GM19238 (cell line): ENCODE data around the gene STAC3.

Experiments used
- DNase-seq: peaks from one replicate; pipeline ENCODE4 v3.0.0; 2011; ENCODE audit warnings: low spot score; ENCODE audit not compliant: insufficient read length

STAC3 gene

DNA sequence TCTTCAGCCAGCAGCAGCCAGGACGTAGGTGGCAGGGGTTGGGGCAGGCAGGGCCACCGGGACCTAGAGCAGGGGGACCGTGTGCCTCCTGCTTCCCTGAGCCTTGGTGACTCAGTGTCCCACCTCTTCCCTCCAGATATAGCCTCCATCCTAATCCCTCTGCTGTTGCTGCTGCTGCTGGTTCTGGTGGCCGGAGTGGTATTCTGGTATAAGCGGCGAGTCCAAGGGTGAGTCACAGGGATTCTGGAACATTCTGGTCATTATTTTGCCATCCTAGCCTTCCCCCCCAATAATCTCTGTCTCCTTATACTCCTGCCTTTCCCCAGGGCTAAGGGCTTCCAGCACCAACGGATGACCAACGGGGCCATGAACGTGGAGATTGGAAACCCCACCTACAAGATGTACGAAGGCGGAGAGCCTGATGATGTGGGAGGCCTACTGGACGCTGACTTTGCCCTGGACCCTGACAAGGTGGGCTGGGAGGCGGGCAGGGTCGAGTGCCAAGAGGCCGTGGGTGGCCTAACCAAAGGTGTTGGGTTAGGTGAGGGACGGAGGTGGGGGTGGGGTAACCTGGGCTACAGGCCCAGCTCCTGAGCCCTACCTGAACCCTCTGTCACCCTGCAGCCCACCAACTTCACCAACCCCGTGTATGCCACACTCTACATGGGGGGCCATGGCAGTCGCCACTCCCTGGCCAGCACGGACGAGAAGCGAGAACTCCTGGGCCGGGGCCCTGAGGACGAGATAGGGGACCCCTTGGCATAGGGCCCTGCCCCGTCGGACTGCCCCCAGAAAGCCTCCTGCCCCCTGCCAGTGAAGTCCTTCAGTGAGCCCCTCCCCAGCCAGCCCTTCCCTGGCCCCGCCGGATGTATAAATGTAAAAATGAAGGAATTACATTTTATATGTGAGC is 38.9 kb downstream of the STAC3 start:
- no peak for DNase-seq

DNA sequence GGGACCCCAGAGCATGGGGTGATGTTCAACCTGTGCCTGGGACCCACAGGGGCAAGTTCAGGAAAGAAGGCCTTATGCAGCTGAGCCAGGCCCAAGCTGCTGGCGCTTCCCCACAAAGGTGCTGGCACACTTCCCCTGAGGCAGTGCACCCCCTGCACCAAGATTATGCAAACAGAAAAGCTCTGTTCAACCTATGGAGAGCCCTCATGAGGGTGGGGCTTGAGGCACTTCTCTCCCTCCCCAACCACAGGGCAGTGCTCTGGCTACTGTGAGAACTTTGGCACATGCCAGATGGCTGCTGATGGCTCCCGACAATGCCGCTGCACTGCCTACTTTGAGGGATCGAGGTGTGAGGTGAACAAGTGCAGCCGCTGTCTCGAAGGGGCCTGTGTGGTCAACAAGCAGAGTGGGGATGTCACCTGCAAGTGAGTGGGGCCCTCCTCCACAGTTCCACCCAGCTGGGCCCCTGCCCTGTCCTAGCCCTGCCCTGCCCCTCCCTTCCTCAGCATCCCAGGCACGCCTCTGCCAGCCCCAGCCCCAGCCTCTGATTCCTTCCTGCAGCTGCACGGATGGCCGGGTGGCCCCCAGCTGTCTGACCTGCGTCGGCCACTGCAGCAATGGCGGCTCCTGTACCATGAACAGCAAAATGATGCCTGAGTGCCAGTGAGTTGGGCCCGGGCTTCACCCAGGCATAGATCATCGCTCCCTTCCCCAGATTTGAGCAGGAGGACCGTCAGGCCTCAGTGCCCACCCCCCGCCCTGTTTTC is 39.9 kb downstream of the STAC3 start:
- DNase-seq, result no peak

DNA sequence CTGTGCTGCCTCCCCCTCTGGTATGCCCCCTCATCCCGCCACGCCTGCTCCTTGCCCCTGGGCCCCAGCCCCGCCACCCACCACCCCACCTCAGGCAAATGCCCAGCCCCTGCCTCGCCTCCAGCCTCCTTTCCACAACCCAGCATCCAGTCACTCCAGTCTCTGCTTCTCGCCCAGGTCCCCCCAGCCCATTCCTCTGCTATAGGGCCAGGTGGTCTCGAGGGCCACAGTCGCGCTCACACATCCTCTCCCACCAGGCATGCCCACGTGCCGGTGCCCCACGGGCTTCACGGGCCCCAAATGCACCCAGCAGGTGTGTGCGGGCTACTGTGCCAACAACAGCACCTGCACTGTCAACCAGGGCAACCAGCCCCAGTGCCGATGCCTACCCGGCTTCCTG is 40.5 kb downstream of the STAC3 start:
- no peak for DNase-seq

DNA sequence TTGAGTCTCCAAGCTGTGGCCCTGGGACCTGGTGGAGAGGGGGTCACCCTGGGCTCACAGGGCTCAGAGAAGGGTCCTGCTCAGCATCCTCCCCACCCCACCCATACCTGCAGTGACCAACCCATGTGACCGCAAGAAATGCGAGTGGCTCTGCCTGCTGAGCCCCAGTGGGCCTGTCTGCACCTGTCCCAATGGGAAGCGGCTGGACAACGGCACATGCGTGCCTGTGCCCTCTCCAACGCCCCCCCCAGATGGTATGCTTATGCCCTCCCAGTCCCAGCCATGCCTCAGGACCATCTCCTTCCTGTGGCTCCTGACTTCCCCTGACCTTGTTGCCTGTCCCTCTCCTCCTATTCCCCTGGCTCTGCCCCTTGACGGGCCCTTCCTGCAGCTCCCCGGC is 41.1 kb downstream of the STAC3 start:
- DNase-seq, result no peak

DNA sequence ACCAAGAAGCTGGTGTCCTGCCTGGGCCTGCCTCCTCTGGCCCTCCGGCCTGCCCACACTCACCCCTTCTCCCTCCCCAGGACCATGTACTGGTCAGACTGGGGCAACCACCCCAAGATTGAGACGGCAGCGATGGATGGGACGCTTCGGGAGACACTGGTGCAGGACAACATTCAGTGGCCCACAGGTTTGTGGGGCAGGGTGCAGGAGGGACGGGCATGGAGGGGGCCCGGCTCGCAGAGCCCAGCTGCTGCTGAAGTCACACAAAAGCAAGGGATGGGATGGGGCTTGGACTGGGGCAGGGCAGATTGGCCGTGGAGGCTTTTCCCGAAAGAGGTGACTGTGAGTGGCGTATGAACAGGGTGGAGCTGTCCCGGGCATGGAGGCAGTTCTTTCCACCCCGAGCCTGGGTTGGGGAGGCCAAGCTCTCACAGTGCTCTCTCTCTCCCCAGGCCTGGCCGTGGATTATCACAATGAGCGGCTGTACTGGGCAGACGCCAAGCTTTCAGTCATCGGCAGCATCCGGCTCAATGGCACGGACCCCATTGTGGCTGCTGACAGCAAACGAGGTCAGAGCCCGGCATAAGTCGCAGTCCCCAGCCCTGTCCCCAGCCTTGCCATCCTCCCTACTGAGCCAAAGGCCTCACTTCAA is 42.2 kb downstream of the STAC3 start:
- DNase-seq, result no peak

DNA sequence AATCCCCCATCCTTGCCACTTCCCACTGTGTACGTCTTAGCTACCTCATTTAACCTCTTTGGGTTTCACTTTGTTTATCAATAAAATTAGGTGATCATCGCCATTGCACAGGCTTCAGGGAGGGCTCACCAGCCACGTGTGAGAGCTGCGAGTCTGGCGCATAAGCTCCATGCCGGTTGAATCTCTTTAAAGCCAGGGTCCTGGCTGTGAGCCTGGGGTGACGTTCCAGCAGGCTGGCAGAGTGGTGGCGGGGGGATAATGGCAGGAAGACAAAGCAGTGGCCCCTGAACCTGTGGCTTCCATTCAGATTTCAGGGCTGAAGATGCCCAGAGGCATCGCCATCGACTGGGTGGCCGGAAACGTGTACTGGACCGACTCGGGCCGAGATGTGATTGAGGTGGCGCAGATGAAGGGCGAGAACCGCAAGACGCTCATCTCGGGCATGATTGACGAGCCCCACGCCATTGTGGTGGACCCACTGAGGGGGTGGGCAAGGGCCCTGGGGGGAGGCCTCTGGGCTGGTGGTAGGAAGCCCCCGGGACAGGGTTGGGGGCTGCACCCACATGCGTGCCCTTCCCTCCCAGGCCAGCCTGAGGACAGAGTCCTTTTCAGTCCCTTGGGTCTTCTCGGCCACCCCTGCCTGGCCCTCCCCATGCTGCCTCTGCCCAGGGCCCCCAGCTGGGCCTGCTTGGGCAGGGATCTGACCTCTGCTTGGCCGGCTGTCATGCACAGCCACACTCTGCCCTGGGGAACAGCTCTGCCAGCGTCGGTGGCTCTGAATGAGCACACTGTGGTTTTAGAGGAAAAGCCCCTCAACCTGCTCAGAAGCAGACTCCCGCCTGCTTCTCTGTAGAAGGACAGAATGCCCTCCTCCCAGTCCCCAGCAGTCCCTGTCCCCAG is 43.0 kb downstream of the STAC3 start:
- no peak for DNase-seq

DNA sequence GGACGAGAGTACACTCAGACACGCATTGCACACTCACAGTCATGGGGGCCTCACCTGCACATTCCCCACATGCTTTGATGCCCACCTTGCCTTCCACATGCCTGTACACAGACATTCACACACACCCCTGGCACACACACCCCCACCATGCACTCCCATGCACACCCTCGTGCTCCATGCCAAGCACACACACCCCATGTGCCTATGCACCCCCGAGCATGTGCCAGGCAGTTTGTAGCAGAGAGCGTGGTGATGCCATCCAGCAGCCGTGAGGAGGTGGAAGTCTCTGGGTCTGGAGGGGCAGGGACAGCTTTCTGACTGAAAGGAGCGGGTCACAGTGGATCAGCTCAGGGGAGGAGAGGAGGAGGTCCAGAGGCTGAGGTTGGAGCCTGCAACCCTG is 45.1 kb downstream of the STAC3 start:
- DNase-seq, result no peak

DNA sequence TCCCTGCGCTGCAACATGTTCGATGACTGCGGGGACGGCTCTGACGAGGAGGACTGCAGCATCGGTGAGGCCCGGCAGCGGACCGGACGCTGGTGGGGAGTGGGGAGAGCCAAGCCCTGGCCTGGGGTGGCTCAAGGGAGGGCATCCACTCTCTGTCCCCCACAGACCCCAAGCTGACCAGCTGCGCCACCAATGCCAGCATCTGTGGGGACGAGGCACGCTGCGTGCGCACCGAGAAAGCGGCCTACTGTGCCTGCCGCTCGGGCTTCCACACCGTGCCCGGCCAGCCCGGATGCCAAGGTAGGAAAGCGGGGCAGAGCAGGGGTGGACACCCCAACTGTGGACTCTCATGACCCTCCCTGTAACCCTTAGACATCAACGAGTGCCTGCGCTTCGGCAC is 45.8 kb downstream of the STAC3 start:
- DNase-seq, result no peak

DNA sequence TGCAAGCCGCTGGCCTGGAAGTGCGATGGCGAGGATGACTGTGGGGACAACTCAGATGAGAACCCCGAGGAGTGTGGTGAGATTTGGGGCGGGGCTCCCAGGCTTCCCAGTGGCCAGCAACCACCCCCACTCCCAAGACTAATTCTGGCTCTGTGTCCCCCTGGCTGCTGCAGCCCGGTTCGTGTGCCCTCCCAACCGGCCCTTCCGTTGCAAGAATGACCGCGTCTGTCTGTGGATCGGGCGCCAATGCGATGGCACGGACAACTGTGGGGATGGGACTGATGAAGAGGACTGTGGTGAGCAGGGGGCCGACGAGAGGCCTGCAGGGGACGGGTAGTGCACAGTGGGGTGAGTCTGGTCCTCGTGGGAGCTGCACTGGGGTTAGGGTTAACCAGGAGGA is 46.5 kb downstream of the STAC3 start:
- no peak for DNase-seq

DNA sequence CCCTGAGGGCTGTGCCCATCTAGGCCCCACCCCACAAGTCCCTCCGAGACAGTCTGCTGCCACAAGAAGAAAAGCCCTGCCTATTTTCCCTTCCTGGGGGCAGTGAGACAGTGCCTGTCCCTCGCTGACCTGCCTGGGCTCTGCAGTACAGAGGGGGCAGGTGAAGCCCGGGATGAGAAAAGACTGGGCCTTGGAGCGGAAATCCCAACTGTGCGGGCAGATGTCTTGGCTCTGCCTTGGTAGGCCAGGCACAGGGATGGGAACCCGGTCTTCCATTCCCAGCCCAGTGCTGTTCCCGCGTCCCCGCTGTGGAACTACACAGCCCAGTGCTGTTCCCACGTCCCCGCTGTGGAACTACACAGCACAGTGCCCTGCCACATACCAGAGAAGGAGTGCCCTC is 47.2 kb downstream of the STAC3 start:
- no peak for DNase-seq

DNA sequence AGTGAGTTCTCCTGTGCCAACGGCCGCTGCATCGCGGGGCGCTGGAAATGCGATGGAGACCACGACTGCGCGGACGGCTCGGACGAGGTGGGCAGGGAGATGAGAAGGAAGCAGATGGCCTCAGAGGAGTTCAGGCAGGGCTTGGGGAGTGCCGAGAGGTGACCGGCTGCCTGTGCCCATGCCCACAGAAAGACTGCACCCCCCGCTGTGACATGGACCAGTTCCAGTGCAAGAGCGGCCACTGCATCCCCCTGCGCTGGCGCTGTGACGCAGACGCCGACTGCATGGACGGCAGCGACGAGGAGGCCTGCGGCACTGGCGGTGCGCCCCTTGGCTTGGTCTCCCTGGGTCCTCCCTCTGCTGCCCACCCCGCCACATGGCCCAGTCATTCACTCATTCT is 47.8 kb downstream of the STAC3 start:
- DNase-seq, result no peak

DNA sequence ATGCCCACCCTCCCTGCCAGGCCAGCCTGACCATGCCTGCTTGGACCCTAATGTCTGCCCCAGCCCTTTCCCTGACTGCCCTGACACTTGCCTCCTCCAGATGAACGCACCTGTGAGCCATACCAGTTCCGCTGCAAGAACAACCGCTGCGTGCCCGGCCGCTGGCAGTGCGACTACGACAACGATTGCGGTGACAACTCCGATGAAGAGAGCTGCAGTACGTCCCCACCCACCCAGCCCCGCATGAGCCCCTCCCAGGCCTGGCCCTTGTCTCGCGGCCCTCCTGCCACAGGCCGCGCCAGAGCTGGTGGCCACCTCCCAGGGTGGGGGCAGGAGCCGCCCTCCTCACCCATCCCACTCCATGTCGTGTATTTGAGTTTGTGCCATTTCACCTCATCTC is 48.7 kb downstream of the STAC3 start:
- DNase-seq, result no peak

DNA sequence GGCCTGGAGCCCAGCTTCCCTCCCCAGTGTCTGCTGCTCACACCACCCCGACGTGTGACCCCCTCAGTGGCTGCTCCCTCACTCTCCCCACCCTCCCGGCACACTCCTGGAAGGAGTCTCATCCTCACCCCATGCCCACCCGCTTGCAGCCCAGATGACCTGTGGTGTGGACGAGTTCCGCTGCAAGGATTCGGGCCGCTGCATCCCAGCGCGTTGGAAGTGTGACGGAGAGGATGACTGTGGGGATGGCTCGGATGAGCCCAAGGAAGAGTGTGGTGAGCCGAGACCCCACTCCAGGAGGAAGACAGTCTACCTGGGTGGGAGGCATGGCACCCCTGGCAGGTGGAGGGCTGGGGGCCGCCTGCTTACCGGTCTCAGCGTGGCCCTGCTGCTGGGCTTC is 49.4 kb downstream of the STAC3 start:
- no peak for DNase-seq

DNA sequence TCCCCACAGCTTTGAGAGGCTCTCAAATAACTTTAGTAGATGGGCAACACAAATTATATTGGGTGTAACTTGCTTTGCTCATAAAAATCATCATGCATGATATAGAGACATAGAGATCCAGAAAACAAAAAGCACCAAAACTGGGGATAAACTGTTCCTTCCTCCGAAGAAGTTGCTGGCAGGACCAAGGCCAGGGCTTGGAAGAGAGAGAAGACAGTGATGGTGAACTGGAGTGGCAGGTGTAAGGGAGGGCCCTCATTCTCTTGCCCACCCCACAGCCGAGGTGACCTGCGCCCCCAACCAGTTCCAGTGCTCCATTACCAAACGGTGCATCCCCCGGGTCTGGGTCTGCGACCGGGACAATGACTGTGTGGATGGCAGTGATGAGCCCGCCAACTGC is 49.8 kb downstream of the STAC3 start:
- no peak for DNase-seq

DNA sequence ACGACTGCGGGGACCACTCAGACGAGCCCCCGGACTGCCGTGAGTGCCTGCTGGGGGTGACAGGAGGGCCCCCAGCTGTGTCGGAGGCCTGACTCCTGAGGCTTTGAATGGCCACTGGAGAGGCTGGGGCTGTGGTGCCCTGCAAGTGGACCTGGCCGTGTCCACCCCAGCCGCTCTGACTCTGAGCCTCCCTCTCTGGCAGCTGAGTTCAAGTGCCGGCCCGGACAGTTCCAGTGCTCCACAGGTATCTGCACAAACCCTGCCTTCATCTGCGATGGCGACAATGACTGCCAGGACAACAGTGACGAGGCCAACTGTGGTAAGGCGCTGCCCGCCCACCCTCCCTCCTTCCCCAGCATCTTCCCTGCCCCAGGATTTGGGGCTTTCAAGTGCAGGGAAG is 50.5 kb downstream of the STAC3 start:
- no peak for DNase-seq

DNA sequence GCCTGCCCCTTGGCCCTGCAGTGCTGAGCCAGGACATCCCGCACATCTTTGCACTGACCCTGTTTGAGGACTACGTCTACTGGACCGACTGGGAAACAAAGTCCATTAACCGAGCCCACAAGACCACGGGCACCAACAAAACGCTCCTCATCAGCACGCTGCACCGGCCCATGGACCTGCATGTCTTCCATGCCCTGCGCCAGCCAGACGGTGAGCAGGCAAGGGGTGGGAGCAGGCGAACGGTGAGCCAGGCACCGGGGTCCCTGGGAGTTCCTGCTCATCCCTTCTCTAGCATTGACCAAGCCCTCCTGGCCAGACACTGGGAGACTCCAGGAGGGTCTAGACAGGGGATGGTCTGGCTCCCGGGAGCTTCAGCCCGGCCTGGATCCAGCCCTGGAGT is 51.8 kb downstream of the STAC3 start:
- DNase-seq, result no peak

DNA sequence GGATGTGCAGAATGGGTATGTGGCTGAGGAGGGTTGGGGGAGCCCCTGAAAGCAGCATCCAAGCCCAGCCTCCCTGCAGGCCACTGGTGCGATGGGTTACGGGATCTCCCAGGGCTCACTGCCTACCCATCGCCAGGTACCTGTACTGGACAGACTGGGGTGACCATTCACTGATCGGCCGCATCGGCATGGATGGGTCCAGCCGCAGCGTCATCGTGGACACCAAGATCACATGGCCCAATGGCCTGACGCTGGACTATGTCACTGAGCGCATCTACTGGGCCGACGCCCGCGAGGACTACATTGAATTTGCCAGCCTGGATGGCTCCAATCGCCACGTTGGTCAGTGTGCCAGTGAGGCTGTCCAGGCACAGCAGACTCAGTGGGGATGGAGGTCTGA is 52.7 kb downstream of the STAC3 start:
- no peak for DNase-seq

DNA sequence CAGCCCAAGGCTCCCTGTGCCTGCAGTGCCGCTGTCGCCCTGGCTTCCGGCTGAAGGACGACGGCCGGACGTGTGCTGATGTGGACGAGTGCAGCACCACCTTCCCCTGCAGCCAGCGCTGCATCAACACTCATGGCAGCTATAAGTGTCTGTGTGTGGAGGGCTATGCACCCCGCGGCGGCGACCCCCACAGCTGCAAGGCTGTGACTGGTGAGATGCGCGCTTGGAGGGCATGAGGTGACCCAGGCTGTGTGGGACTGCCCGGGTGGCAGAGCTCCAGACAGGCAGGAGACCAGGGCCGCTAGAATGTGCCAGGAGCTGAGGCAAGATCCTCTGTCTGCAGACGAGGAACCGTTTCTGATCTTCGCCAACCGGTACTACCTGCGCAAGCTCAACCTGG is 54.0 kb downstream of the STAC3 start:
- no peak for DNase-seq

DNA sequence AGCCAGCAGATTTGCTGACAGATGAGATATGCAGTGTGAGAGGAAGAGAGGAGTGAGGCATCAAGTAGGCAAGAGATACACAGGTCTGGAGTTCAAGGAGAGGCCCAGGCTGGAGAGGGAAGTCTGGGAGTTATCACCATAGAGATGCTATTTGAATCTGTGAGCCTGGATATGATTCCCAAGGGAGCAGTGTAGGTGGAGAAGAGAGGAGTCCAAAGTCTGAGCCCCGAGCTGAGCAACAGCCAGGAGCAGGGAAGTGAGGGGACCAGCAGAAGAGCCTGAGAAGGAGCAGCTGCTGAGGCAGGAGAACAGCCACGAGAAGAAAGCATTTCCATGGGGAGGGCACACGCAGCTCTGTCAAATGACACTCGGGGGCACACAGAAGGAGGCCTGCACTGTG is 54.5 kb downstream of the STAC3 start:
- no peak for DNase-seq

DNA sequence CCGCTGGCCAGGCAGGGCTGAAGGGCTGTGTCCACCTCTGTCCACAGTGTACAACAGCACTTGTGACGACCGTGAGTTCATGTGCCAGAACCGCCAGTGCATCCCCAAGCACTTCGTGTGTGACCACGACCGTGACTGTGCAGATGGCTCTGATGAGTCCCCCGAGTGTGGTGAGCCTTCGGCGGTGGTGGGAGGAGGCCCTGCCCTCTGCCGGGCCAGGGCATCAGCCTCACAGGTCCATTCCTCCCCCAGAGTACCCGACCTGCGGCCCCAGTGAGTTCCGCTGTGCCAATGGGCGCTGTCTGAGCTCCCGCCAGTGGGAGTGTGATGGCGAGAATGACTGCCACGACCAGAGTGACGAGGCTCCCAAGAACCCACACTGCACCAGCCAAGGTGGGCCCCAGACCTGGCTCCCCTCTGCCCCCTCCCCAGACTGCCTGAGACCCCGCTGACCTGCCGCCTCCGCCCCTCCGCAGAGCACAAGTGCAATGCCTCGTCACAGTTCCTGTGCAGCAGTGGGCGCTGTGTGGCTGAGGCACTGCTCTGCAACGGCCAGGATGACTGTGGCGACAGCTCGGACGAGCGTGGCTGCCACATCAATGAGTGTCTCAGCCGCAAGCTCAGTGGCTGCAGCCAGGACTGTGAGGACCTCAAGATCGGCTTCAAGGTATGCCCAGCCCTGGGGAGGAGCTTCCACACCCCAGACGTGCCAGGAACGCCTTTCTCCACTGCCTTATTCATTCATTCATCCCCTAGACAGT is 55.2 kb downstream of the STAC3 start:
- no peak for DNase-seq

DNA sequence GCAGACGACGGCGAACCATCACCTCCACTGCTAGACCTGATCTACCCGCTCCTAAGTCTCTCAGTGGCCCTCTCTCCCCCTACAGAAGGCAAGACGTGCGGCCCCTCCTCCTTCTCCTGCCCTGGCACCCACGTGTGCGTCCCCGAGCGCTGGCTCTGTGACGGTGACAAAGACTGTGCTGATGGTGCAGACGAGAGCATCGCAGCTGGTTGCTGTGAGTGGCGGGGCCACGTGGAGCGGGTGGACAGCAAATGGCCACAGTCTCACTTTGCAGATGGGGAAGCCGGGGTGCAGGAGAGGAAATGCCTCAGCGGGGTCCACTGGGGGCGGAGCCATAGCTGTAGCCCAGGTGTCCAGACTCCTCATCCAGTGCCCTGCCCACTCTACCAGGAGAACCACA is 55.8 kb downstream of the STAC3 start:
- no peak for DNase-seq
